A549 treated with CpdA at 1 μM for 4 hours (cell line): Measurements from ENCODE around the gene DEF6. TPM values are rescaled to one million over a fixed set of nuclear protein-coding genes. Genes with fewer than 3 reads are reported as not detected.

ENCODE experiments used
- total RNA-seq: library from RNA; stranded (reverse); fragments of 200-300 nt; extraction: Qiagen RNA extraction; gene quantifications from 5 replicates; pipeline ENCODE4 v1.2.3, GENCODE V29; 2022; ENCODE audit warnings: low read depth

Gene DEF6, protein sequence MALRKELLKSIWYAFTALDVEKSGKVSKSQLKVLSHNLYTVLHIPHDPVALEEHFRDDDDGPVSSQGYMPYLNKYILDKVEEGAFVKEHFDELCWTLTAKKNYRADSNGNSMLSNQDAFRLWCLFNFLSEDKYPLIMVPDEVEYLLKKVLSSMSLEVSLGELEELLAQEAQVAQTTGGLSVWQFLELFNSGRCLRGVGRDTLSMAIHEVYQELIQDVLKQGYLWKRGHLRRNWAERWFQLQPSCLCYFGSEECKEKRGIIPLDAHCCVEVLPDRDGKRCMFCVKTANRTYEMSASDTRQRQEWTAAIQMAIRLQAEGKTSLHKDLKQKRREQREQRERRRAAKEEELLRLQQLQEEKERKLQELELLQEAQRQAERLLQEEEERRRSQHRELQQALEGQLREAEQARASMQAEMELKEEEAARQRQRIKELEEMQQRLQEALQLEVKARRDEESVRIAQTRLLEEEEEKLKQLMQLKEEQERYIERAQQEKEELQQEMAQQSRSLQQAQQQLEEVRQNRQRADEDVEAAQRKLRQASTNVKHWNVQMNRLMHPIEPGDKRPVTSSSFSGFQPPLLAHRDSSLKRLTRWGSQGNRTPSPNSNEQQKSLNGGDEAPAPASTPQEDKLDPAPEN
- 0.06 to 0.09 TPM (median 0.06 TPM) in 3 of 5 replicates, not detected in the others for total RNA-seq

DNA sequence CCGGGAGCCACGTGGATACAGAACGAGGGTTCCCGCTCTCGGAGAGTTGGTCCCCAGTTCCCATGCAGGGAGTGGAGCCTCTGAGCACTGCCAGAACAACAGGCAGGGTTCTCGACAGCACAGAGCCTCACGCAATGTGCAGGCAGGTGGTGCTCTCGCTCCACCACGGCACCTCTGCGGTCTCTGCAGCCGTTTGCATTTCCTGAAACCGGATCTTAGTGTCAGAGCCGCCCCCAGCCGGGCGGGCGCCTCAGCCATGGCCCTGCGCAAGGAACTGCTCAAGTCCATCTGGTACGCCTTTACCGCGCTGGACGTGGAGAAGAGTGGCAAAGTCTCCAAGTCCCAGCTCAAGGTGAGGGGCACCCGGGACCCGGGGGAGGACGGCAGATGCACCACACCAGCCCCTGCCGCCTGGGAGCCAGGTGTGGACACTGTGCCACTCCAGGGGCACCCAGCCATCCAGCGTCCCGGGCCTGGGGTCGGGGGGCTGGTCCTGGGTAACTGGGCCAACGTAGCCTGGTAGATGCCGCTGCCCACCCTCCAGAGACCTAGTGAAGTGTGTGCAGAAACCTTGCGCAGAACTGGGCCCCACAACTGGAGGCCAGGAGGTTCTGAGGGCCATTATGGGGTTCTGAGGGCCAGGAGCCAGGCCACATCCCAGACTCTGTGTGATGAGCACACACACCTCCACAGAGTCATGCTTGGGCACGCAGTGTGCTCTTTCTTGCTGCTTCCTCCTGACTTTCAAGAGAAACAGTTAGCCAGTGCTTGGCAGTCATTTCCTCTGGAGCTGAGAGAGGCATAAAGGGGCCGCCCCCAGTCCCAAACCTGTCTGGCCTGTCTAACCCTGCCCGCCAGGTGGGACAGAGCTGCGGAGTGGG, at the start of gene DEF6:
Gene DEF6, plus strand, starts transcription at position 218 of the 881 bp plus-strand sequence. Its CDS starts 39 bp downstream, at position 257.

DNA sequence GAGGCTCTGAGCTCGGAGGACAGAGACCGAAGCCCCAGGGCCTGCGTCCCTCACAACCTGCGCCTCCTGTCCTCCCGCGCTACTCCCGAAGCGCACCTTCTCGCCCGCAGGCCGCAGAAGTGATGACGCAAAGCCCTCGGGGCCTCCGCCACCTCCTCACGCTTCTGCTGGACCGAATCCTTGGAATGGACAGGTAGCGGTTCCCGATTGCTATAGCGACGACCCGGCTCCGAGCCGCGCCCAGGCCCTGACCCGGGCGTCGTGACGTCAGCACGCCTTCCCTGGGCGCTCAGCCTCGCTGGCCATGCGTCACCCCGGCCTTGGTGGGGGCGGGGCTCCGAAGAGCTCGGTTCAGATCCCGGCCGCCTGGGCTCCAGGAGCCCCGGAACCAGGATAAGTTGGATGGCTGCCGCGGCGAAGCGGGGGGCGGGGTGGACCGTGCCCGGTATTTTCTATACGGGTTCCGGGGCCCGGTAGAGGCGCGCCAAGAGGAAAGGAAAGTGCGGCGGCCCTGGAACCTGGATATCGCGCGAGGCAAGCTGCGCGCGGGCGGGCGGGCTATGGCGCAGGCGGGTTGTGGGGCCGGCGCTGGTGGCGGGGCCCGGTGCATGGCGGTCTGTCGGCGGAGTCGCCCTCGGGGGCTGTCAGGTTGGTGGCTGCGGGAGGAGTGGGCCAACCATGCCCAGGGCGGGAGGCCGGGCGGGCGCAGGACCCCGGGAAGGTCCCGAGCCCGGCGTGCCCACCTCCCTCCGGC, 38.2 kb upstream of the DEF6 start, which contains the start of gene ZNF76:
Gene ZNF76, plus strand, starts transcription at position 542 of the 754 bp plus-strand sequence. CDS start 21,417 bp downstream, outside the sequence.

DNA sequence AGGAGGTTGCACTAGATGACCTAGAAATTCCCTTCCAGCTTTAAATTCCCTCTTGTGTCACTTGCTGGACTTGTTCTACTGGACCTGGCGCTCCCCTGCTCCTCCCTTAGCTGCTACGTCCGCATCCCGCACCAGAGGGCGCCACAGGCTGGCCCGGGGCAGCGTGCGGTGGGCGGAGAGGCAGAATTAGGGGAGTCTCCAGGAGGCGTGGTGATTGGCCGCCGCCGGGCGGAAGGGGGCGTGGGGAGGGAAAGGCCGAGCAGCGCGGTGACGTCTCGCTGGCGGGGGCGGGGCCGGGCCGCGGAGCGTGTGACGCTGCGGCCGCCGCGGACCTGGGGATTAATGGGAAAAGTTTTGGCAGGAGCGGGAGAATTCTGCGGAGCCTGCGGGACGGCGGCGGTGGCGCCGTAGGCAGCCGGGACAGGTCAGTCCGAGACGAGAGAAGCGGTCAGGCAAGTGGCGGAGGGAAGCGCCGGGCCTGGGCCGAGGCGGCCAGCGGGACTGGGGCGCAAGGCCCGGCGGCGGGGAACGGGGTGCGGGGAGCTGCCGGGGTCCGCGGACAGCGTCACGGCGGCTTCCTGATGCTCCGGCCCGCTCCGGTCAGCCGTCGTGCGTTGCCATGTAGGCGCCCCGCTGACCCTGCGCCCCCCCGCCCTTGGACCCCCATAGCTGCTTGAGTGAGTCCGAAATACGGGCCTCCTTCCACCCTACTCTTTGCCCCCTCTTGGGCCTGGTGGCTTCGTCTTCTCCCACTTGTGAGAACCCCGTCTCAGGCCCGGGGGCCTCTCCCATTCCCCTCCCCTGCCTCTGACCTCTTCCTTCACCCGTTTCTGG, 44.9 kb downstream of the DEF6 start, which contains the start of gene PPARD:
Gene PPARD, plus strand, starts transcription at position 301 of the 834 bp plus-strand sequence. CDS start 68,530 bp downstream, outside the sequence.

Other genes starting within 250 kb of the DEF6 start
- gene TCP11, start 156.5 kb upstream of the DEF6 start, total RNA-seq = not detected in 5 replicates
- gene SCUBE3, start 83.9 kb upstream of the DEF6 start, total RNA-seq = 0.05 to 0.12 TPM (median 0.07 TPM) in 5 replicates
- 8.6 to 12.3 TPM (median 8.9 TPM) in 5 replicates for gene ZNF76, start 38.1 kb upstream of the DEF6 start, total RNA-seq
- gene PPARD, start 44.7 kb downstream of the DEF6 start, total RNA-seq = 4.8 to 7.0 TPM (median 5.7 TPM) in 5 replicates
- 2.2 to 3.1 TPM (median 2.9 TPM) in 5 replicates for gene FANCE, start 154.5 kb downstream of the DEF6 start, total RNA-seq
- 1,379 to 1,552 TPM (median 1,478 TPM) in 5 replicates for gene RPL10A, start 170.6 kb downstream of the DEF6 start, total RNA-seq
- gene TEAD3, start 199.3 kb downstream of the DEF6 start, total RNA-seq = 4.3 to 6.4 TPM (median 5.0 TPM) in 5 replicates
- gene TULP1, start 215.1 kb downstream of the DEF6 start, total RNA-seq = not detected in 5 replicates